ENCODE data around the gene GRK6.

GRCh38 chr5:177470759-177471536, 44.5 kb downstream of the GRK6 start:
- TF ChIP-seq CTCF (IDR thresholded peaks at IDR 0.05), result no peak
- no peak for TF ChIP-seq ZFX (IDR thresholded peaks at IDR 0.05; ENCODE audit: borderline replicate concordance)

Measured in 22Rv1 (cell line).